Fibroblast of skin of back (primary cell): ENCODE measurements around the gene NRXN2.
"Not testable (repeated sequence)": the region's sequence is repeated elsewhere in the genome, so short reads cannot be mapped to it uniquely, and the experiment has no call there.

ENCODE experiments used
- DNase-seq: peaks from one replicate; pipeline ENCODE4 v3.0.0-alpha.2; 2013

The NRXN2 gene

GRCh38 chr11:64720640-64721358 is 2.2 kb downstream of the NRXN2 start:
- DNase-seq: no peak

GRCh38 chr11:64720167-64720566 is 2.8 kb downstream of the NRXN2 start:
- no peak for DNase-seq

GRCh38 chr11:64719406-64719805 is 3.6 kb downstream of the NRXN2 start:
- no peak for DNase-seq

GRCh38 chr11:64718780-64719124 is 4.2 kb downstream of the NRXN2 start:
- no peak for DNase-seq

- DNase-seq: no peak
Measured at GRCh38 chr11:64718084-64718779, 4.8 kb downstream of the NRXN2 start.

GRCh38 chr11:64717268-64717578 is 5.8 kb downstream of the NRXN2 start:
- no peak for DNase-seq

- DNase-seq: no peak
Measured at GRCh38 chr11:64716473-64717267, 6.3 kb downstream of the NRXN2 start.

GRCh38 chr11:64715756-64716472 is 7.1 kb downstream of the NRXN2 start:
- DNase-seq: no peak

- no peak for DNase-seq
Measured at GRCh38 chr11:64715110-64715509, 7.9 kb downstream of the NRXN2 start.

- no peak for DNase-seq
Measured at GRCh38 chr11:64714666-64715065, 8.3 kb downstream of the NRXN2 start.

GRCh38 chr11:64713781-64714363 is 9.1 kb downstream of the NRXN2 start:
- DNase-seq: no peak

- DNase-seq: peak; percentile 43
Measured at GRCh38 chr11:64713016-64713707, 9.8 kb downstream of the NRXN2 start.

GRCh38 chr11:64712430-64713015 is 10.5 kb downstream of the NRXN2 start:
- no peak for DNase-seq

GRCh38 chr11:64711956-64712362 is 11.0 kb downstream of the NRXN2 start:
- no peak for DNase-seq

GRCh38 chr11:64711138-64711955 is 11.7 kb downstream of the NRXN2 start:
- DNase-seq: no peak

GRCh38 chr11:64710418-64711137 is 12.4 kb downstream of the NRXN2 start:
- peak; percentile 62 for DNase-seq

GRCh38 chr11:64705501-64705900 is 17.5 kb downstream of the NRXN2 start:
- DNase-seq: no peak

GRCh38 chr11:64703048-64703447 is 19.9 kb downstream of the NRXN2 start:
- DNase-seq: no peak

- DNase-seq: not testable (repeated sequence)
Measured at GRCh38 chr11:64701956-64702355, 21.0 kb downstream of the NRXN2 start.

GRCh38 chr11:64698427-64698826 is 24.6 kb downstream of the NRXN2 start:
- no peak for DNase-seq
